Amniotic epithelial cell (primary cell): ENCODE data around the gene PSKH1.
"Not testable (repeated sequence)": the region's sequence is repeated elsewhere in the genome, so short reads cannot be mapped to it uniquely, and the experiment has no call there.

Experiments used
- DNase-seq: peaks from one replicate; pipeline ENCODE4 v3.0.0-alpha.2; 2010; ENCODE audit warnings: low read depth

The PSKH1 gene

GRCh38 chr16:67892899-67893742 is at the start of gene PSKH1:
PSKH1 (plus strand) TSS chr16:67893254; CDS start chr16:67908750, 15,496 bp downstream.
- peak; percentile 91 for DNase-seq

- no peak for DNase-seq
Measured at GRCh38 chr16:67843343-67843765, 49.7 kb upstream of the PSKH1 start.

- peak; percentile 40 for DNase-seq
Measured at GRCh38 chr16:67844497-67844896, 48.6 kb upstream of the PSKH1 start.

- DNase-seq: no peak
Measured at GRCh38 chr16:67845291-67846062, 47.6 kb upstream of the PSKH1 start.

GRCh38 chr16:67846063-67846319 is 47.1 kb upstream of the PSKH1 start:
- no peak for DNase-seq

- DNase-seq: peak; percentile 89
Measured at GRCh38 chr16:67846320-67847063, 46.6 kb upstream of the PSKH1 start, which contains the start of gene NUTF2. NUTF2 (plus strand) TSS chr16:67846933; CDS start chr16:67865131, 18,198 bp downstream.

GRCh38 chr16:67847064-67847861 is 45.8 kb upstream of the PSKH1 start, which contains the start of gene CENPT:
CENPT (minus strand) TSS chr16:67847693; CDS start chr16:67833859, 13,834 bp downstream.
- DNase-seq: peak; percentile 72

GRCh38 chr16:67848118-67848517 is 44.9 kb upstream of the PSKH1 start:
- DNase-seq: no peak

GRCh38 chr16:67853670-67854069 is 39.4 kb upstream of the PSKH1 start:
- no peak for DNase-seq

- no peak for DNase-seq
Measured at GRCh38 chr16:67855789-67856188, 37.3 kb upstream of the PSKH1 start.

GRCh38 chr16:67856927-67857546 is 36.0 kb upstream of the PSKH1 start:
- DNase-seq: no peak

- DNase-seq: peak; percentile 97
Measured at GRCh38 chr16:67857547-67858233, 35.4 kb upstream of the PSKH1 start.

GRCh38 chr16:67858500-67858899 is 34.6 kb upstream of the PSKH1 start:
- DNase-seq: no peak

- peak; percentile 63 for DNase-seq
Measured at GRCh38 chr16:67860589-67861398, 32.3 kb upstream of the PSKH1 start.

GRCh38 chr16:67861877-67862276 is 31.2 kb upstream of the PSKH1 start:
- DNase-seq: no peak

- peak; percentile 30 for DNase-seq
Measured at GRCh38 chr16:67862623-67863583, 30.2 kb upstream of the PSKH1 start.

GRCh38 chr16:67864044-67864443 is 29.0 kb upstream of the PSKH1 start:
- DNase-seq: not testable (repeated sequence)

GRCh38 chr16:67864594-67864993 is 28.5 kb upstream of the PSKH1 start:
- DNase-seq: no peak
